HepG2 (cell line): ENCODE results near the gene ISG20L2. TPM values are rescaled to one million over a fixed set of nuclear protein-coding genes. Genes with fewer than 3 reads are reported as not detected.

ENCODE experiments used
- ETV5 ChIP-seq: IDR thresholded peaks from 2 replicates; pipeline ENCODE4 v1.6.1; 2018; ENCODE audit warnings: missing biosample characterization, missing genetic modification reagents, inconsistent platforms, borderline replicate concordance
- GABPA ChIP-seq, 2 experiments: IDR thresholded peaks; 2 replicates each; pipeline ENCODE4 v1.6.1; 2011 to 2016; ENCODE audit warnings: low read depth in 2 of 2, low read length in 1 of 2, missing biosample characterization in 1 of 2, missing genetic modification characterization in 1 of 2
- KDM4B ChIP-seq: sonication (generic); formaldehyde crosslinking; IDR thresholded peaks from 2 replicates; pipeline ENCODE4 v1.4.0; 2020; ENCODE audit warnings: missing genetic modification reagents
- MED13 ChIP-seq: sonication (generic); formaldehyde crosslinking; IDR thresholded peaks from 2 replicates; pipeline ENCODE4 v1.5.0; 2020; ENCODE audit warnings: missing genetic modification reagents
- NPAS2 ChIP-seq: sonication (generic); formaldehyde crosslinking; IDR thresholded peaks from 2 replicates; pipeline ENCODE4 v1.8.0; 2022; ENCODE audit warnings: mild to moderate bottlenecking, missing genetic modification reagents, borderline replicate concordance
- PPARG ChIP-seq: conservative IDR thresholded peaks from 2 replicates; pipeline ENCODE4 v1.6.1; 2016; ENCODE audit warnings: missing biosample characterization, missing genetic modification reagents
- RFX3 ChIP-seq: IDR thresholded peaks from 2 replicates; pipeline ENCODE4 v1.6.1; 2016; ENCODE audit warnings: missing biosample characterization, missing genetic modification reagents
- RXRA ChIP-seq: sonication (generic); formaldehyde crosslinking; IDR thresholded peaks from 2 replicates; pipeline ENCODE4 v1.5.1; 2020; ENCODE audit warnings: missing genetic modification reagents
- TOE1 ChIP-seq: sonication (generic); formaldehyde crosslinking; IDR thresholded peaks from 2 replicates; pipeline ENCODE4 v1.4.0; 2020; ENCODE audit warnings: mild to moderate bottlenecking, missing genetic modification reagents
- ZNF274 ChIP-seq: sonication (generic); formaldehyde crosslinking; IDR thresholded peaks from 2 replicates; pipeline ENCODE4 v1.5.1; 2020; ENCODE audit warnings: mild to moderate bottlenecking, missing genetic modification reagents
- ZNF550 ChIP-seq: sonication (generic); formaldehyde crosslinking; IDR thresholded peaks from 2 replicates; pipeline ENCODE4 v1.4.0; 2020; ENCODE audit warnings: mild to moderate bottlenecking, missing genetic modification reagents, borderline replicate concordance
- ZNF850 ChIP-seq: sonication (generic); formaldehyde crosslinking; conservative IDR thresholded peaks from 2 replicates; pipeline ENCODE4 v1.9.0; 2021; ENCODE audit warnings: mild to moderate bottlenecking, missing genetic modification reagents
- polyA plus RNA-seq, 8 experiments: library from polyadenylated mRNA; depleted of rRNA in 3 of 8; stranded (reverse) in 7 of 8; unstranded in 1 of 8; fragments of >200 nt; fragmentation: Illumina TruSeq in 4 of 8; extraction: Trizol in 4 of 8; gene quantifications; 2 replicates each; pipeline versions ENCODE4 v1.2.1 to v1.2.3, GENCODE V29; 2011 to 2016; ENCODE audit warnings: low read depth in 4 of 8, missing spikeins in 1 of 8, mixed read lengths in 1 of 8; ENCODE audit not compliant: insufficient read depth in 1 of 8
- total RNA-seq, 5 experiments: library from RNA; depleted of rRNA; stranded (reverse); fragments of >200 nt; fragmentation: Illumina TruSeq; extraction: Trizol; gene quantifications; 2 replicates each; pipeline ENCODE4 v1.2.3, GENCODE V29; 2016; ENCODE audit warnings: low read depth in 1 of 5
- TF ChIP-seq, protein P1 (sequence below), 2 experiments: fragments of 450-650 bp in 1 of 2; sonication (generic) in 1 of 2; formaldehyde crosslinking in 1 of 2; IDR thresholded peaks; 2 replicates each; pipeline versions ENCODE4 v1.6.1 to v1.8.0; 2016 to 2022; ENCODE audit warnings: antibody characterized with exemption in 1 of 2, mild to moderate bottlenecking in 1 of 2, missing genetic modification reagents in 1 of 2
- TF ChIP-seq, protein P2 (sequence below): sonication (generic); formaldehyde crosslinking; IDR thresholded peaks from 2 replicates; pipeline ENCODE4 v1.4.0; 2020; ENCODE audit warnings: low read depth, mild to moderate bottlenecking, missing genetic modification reagents
- TF ChIP-seq, protein P3 (sequence below): sonication (generic); formaldehyde crosslinking; IDR thresholded peaks from 2 replicates; pipeline ENCODE4 v1.8.1; 2023; ENCODE audit warnings: mild to moderate bottlenecking, missing genetic modification reagents, borderline replicate concordance
- TF ChIP-seq, protein P4 (sequence below): sonication (generic); formaldehyde crosslinking; IDR thresholded peaks from 2 replicates; pipeline ENCODE4 v1.8.0; 2022; ENCODE audit warnings: mild to moderate bottlenecking, missing genetic modification reagents; ENCODE audit not compliant: insufficient replicate concordance

The ISG20L2 gene
- total and polyA plus RNA-seq, 2 of the 13 experiments (the other 11 are each of a cell fraction or from before 2014, with no cell fraction given) = 19.8 to 21.3 TPM

DNA sequence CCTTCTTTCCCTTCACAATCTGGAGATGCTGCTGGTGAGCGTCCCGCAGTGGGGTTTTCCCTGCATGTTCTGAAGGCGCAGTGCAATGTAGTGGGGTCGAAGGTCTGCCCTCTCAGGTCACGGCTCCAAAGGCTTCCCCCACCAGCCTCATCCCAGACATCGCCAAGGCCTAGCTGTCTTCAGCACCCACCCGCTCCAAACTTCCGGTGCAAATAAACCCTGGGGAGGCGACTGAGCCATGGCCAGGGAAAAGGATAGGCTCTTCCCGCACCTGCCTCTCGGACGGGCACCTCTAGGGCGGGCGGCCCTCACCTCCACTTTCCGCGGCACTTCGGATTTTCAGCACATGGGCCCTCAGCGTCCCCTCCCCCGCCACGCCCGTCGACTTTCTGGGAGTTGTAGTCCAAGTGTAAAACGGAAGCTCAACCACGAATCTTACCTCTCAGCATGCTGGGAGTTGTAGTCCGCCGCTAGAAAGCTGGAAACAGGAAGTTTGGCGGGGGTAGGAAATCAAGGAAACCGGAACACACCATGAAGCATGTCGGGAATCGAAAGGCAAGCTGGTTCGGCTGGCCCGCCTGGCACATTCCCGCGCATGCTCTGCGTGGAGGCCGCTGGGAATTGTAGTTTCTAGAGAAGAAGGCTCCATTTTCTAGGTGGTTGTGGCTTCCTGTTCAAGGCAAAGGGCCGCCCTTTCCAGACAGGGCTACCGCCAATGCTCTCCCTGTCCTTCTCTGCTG, 12.3 kb upstream of the ISG20L2 start, which contains the start of gene MRPL24 (continued):
- TF ChIP-seq, protein P1, sequence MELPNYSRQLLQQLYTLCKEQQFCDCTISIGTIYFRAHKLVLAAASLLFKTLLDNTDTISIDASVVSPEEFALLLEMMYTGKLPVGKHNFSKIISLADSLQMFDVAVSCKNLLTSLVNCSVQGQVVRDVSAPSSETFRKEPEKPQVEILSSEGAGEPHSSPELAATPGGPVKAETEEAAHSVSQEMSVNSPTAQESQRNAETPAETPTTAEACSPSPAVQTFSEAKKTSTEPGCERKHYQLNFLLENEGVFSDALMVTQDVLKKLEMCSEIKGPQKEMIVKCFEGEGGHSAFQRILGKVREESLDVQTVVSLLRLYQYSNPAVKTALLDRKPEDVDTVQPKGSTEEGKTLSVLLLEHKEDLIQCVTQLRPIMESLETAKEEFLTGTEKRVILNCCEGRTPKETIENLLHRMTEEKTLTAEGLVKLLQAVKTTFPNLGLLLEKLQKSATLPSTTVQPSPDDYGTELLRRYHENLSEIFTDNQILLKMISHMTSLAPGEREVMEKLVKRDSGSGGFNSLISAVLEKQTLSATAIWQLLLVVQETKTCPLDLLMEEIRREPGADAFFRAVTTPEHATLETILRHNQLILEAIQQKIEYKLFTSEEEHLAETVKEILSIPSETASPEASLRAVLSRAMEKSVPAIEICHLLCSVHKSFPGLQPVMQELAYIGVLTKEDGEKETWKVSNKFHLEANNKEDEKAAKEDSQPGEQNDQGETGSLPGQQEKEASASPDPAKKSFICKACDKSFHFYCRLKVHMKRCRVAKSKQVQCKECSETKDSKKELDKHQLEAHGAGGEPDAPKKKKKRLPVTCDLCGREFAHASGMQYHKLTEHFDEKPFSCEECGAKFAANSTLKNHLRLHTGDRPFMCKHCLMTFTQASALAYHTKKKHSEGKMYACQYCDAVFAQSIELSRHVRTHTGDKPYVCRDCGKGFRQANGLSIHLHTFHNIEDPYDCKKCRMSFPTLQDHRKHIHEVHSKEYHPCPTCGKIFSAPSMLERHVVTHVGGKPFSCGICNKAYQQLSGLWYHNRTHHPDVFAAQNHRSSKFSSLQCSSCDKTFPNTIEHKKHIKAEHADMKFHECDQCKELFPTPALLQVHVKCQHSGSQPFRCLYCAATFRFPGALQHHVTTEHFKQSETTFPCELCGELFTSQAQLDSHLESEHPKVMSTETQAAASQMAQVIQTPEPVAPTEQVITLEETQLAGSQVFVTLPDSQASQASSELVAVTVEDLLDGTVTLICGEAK (IDR thresholded peaks at IDR 0.05) = peak; percentile 93
- TF ChIP-seq, protein P1 (CRISPR knock-in tag; IDR thresholded peaks at IDR 0.05) = peak; percentile 78
- TF ChIP-seq ZNF850 (CRISPR knock-in tag) = no peak
- TF ChIP-seq RXRA (CRISPR knock-in tag) = peak; percentile 66
- peak; percentile 69 for TF ChIP-seq MED13 (CRISPR knock-in tag)
- no peak for TF ChIP-seq TOE1 (CRISPR knock-in tag)
- TF ChIP-seq, protein P2, sequence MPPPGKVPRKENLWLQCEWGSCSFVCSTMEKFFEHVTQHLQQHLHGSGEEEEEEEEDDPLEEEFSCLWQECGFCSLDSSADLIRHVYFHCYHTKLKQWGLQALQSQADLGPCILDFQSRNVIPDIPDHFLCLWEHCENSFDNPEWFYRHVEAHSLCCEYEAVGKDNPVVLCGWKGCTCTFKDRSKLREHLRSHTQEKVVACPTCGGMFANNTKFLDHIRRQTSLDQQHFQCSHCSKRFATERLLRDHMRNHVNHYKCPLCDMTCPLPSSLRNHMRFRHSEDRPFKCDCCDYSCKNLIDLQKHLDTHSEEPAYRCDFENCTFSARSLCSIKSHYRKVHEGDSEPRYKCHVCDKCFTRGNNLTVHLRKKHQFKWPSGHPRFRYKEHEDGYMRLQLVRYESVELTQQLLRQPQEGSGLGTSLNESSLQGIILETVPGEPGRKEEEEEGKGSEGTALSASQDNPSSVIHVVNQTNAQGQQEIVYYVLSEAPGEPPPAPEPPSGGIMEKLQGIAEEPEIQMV (CRISPR knock-in tag) = peak; percentile 76
- TF ChIP-seq KDM4B (CRISPR knock-in tag) = no peak
- TF ChIP-seq GABPA (IDR thresholded peaks at IDR 0.05; ENCODE audit: low read depth, low read length) = peak; percentile 93
- TF ChIP-seq GABPA (CRISPR knock-in tag; IDR thresholded peaks at IDR 0.05; ENCODE audit: low read depth) = peak; percentile 99
- no peak for TF ChIP-seq ZNF550 (CRISPR knock-in tag)
- peak; percentile 91 for TF ChIP-seq ZNF274 (CRISPR knock-in tag)
- TF ChIP-seq, protein P3, sequence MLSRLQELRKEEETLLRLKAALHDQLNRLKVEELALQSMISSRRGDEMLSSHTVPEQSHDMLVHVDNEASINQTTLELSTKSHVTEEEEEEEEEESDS (CRISPR knock-in tag) = no peak
- no peak for TF ChIP-seq NPAS2 (CRISPR knock-in tag)
- TF ChIP-seq RFX3 (CRISPR knock-in tag) = no peak
- no peak for TF ChIP-seq PPARG
- TF ChIP-seq, protein P4, sequence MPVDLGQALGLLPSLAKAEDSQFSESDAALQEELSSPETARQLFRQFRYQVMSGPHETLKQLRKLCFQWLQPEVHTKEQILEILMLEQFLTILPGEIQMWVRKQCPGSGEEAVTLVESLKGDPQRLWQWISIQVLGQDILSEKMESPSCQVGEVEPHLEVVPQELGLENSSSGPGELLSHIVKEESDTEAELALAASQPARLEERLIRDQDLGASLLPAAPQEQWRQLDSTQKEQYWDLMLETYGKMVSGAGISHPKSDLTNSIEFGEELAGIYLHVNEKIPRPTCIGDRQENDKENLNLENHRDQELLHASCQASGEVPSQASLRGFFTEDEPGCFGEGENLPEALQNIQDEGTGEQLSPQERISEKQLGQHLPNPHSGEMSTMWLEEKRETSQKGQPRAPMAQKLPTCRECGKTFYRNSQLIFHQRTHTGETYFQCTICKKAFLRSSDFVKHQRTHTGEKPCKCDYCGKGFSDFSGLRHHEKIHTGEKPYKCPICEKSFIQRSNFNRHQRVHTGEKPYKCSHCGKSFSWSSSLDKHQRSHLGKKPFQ (CRISPR knock-in tag) = peak; percentile 49
- peak; percentile 83 for TF ChIP-seq ETV5 (CRISPR knock-in tag)
